NCI-H1436 treated with DMSO at 0.1 percent for 48 hours (cell line): ENCODE measurements around the gene MAP4K1.

Source experiments
- DNase-seq: peaks from one replicate; lab custom pipeline; 2025; lab: John Stamatoyannopoulos, UW

MAP4K1 gene

DNA sequence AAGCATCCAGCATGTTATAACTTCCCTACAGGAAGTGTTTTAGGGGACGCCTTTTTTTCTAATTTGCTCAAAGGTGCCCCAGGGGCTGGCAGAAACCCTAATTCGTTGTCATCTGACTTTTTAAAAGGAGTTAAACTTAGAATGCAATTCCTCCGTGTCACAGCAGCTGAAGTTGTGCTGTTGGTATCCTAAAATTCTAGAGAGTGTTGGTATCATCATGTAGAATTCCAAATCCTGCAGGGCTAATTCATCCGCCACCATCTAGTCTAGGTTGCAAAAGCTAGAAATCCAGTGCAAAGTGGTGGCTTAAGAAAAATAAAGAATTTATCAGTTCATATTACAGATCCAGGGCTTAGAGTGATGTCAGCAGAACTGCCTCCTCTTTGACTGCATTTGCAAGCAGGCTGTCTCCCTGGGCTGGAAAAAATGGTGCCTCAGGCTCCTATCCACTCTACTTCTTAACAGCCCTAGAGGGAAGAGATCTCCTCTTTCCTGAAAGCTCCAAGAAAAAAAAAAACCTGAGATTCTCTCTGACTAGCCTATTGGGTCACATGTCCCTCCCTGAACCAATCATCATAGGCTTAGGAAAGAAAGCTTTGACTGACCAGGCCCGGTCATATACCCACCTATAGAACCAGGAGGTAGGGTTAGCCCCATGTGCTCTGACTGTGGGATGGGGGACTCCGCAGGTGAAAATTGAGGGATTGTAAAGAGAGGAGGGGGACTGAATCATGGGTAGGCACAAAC, 73.0 kb downstream of the MAP4K1 start:
- DNase-seq = peak; percentile 37

DNA sequence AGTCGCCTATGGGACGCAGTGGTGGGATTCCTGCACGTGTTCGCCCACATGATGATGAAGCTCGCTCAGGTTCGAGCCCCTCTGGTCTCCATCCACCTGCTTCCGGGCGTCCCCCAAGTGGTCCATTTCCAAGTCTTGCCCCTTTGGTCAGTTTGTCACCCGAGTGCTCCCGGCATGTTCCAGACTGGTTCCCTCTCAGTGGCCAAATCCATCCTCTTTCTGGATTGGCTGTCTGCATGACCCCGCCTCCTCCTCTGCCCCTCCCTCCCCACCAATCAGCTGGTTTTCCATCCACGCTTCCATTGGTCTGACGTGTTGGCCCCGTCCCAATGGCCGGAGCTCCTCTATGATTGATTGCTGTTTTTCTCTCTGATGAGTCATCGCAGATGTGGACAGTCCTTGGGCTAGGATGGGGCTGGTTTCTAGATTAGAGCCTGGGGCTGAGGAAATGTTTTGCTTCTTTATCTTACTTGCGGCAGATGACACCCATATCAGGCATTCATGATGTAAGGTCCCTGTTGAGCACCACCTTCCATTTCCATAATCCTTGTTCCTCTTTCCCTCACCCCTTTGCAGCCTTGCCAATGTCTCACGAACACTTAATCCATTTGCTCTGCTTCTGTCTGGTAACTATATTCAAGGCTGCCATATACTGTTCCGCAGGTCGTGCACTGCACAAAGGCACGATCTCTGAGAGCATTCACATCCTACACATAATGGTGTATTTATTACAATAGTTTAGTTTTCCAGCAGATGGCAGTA, 73.8 kb downstream of the MAP4K1 start:
- DNase-seq = no peak

DNA sequence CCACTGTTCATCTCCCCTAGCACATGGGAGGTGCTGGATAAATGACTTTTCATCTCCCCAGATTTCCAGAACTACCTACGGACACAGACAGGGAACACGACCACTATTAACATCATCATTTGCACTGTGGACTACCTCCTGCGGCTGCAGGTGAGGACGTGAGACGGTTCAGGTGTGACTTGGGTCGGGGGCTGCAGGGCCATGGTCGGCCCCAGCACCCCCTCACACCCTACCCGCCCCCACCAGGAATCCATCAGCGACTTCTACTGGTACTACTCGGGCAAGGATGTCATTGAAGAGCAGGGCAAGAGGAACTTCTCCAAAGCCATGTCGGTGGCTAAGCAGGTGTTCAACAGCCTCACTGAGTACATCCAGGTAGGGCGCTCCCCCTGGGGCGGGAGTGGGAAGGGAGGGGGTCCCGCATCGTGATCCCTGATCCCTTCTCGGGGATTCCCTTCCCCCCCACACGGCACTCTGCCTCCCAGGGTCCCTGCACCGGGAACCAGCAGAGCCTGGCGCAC, 74.4 kb downstream of the MAP4K1 start:
- DNase-seq = no peak

DNA sequence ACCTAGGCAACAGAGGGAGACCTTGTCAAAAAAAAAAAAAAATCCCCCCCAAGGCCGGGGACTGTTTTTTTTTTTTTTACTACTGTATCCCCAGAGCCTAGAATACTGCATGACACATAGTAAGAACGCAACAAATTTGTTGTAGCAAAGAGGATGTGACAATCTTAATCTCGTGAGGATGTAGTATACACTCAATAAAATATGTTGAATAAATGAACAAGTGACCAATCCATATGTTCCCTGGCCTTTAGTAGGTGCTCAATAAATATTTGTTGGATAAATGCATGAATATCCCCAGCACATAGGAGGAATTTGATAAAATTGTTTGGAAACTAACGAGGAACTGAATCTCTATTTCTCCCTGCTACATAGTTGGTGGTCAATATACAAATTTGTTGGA, 75.7 kb downstream of the MAP4K1 start:
- DNase-seq = no peak

DNA sequence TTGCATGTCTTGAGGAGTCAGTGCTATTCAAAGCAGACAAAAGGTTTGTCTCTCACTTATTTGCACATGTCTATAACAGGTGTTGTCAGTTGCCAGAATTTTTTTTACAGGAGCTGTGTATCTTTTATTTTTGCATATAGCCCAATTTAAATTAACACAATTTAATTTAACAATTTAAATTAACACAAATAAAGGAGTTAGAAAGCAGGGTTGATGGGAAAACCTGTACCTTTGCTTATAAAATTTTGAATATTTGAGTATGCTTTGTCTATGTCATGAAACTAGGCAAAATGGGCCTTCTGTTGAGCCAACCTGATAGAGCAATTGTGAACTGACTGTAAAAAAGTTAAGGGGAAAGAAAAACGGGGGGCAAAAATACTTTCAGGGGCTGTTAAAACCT, 78.0 kb downstream of the MAP4K1 start:
- no peak for DNase-seq

DNA sequence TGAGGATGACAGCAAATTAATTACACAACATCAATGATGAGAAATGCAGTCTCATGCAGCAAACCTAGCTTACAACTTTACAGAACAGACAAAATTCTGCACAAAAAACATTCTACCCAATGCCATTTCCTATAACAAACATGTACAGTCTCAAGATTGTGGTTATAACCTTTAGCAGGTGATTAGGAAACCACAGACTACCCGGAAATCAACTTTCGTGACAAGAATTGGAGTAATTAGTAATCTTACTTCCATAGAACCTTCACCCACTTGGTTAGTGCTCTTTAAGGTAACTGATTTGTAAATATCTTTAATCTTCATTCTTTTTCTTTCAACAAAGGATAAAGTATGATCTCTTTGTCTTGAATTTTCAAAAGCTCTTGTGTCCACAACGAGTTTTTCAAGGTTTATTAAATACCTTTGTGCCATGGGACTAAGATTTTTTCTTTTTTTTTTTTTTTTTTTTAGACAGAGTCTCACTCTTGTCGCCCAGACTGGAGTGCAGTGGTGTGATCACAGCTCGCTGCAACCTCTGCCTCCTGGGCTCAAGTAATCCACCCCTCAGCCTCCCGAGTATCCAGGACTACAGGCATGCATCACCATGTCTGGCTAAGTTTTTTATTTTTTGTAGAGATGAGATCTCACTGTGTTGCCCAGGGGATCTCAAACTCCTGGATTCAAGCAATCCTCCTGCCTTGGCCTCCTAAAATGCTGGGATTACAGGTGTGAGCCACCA, 78.8 kb downstream of the MAP4K1 start:
- no peak for DNase-seq

DNA sequence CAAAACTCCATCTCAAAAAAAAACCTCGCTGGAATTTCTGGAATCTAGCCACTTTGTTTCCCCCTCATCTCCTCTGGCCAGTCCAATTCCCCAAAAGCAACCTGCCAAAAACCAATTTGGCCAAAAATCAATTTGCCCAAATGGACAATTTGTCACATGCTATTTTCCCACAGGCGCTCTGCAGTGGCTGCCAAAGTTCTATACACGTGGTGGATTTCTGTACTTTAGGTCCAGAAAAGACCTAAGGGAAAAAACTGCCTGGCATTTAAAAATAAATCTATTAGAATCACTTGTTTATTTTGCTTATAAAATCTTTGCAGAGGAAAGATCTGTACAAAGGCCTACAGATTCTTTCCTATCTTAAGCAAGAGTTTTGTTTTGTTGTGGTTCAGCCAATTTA, 79.4 kb downstream of the MAP4K1 start:
- no peak for DNase-seq
